NCI-H1436 (cell line): Measurements from ENCODE around the gene PCK2.

ENCODE experiments used
- DNase-seq: peaks from one replicate; lab custom pipeline; 2025; lab: John Stamatoyannopoulos, UW

PCK2 gene

GRCh38 chr14:24137529-24138395, 43.7 kb downstream of the PCK2 start:
- no peak for DNase-seq

- no peak for DNase-seq
Measured at GRCh38 chr14:24138396-24139271, 44.5 kb downstream of the PCK2 start.

- no peak for DNase-seq
Measured at GRCh38 chr14:24139272-24139934, 45.3 kb downstream of the PCK2 start.

DNA sequence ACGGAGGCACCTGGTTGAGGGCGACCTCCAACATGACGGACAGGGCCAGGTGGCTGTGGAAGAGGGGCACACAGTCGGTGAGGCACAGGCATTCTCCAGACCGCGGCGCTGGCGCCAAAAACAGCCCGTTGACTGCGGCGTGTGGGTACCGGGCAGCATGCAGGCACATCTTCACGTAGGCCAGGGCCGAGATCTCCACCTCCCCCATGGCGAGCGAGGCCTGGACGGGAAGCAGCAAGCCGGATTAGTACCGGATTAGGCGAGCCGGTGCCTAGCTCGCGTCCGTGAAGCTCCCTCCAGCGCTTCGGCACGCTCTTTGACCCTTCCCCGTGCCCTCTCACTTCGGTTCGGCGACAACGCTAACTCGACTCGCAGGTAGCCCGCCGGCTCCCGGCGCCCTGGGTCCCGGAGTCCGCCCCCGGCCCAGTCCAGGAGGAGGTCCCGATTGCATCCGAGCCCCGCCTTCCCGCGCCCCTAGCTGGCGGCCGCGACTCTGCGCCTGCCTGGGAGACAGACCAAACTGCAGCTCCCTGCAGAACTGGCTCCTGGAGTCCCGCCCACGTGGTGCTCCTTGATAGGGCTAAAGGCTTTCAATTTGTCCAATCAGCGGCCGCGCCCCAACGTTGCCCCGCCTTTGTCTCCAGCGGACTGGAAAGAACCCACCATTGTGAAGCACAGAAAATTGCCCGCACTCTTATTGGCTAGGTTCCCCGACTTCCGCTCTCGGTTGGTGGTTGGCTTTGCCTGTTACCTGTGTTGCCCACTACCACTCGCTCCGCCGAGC, 47.2 kb downstream of the PCK2 start, which contains the start of gene EMC9:
EMC9 (minus strand) TSS at position 495 of the 784 bp plus-strand sequence; CDS start at position 208, 287 bp downstream.
- peak; percentile 99 for DNase-seq

GRCh38 chr14:24143511-24143910, 49.4 kb downstream of the PCK2 start:
- DNase-seq = no peak

GRCh38 chr14:24144451-24144850, 50.3 kb downstream of the PCK2 start:
- DNase-seq = no peak

DNA sequence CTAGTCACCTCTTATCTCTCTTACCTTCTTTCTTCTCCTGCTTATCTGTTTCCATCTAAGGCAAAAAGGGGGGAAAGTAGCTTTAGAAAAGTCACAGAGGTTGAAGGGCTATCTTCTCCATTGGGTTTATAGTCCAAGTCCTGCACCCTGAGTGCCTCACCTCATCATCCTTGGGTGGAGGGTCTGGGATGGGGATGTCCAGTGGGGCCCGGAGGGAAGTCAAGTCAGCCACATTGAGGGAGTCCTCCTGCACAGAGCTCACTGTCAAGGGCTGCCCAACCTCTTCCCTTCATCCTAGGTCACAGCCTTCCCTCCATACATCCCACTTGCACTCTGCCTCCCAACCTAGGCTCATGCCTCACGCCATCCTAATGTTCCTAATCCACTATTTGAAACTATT, 51.1 kb downstream of the PCK2 start:
- DNase-seq = no peak

DNA sequence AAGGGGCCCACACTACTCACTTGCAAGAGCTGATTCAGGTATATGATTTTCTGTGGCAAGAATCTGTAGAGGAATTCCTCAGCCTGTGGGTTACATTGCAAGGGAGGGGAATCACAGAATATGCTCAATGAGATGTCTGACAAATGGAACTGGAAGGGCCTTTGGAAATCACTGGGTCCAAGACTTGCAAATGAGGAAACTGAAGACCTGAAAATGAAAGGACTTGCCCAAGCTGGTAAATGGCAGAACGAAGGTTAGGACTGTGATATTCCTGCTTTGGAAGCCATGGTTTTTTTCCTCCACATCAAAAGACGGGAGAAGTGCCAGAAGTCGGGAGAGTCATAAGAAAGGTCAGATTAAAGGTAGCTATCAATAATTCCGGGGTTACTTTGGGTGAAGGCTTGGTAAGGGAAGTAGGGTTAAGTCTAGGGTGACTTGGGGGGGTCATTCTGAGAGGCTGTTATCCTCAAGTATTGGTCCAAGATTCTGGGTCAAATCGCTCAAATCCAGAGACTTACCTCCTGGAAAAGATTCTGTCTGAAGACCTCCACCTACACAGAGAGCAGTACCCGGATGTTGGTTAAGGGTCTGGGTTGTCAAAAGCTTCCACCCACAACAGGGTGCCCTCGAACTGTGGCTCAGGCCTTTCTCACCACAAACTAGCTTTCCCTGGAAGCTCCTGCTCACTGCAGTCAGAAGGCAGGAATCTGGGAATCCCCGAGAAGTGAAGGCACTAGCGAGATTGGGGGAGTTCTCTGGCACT, 51.8 kb downstream of the PCK2 start:
- no peak for DNase-seq

GRCh38 chr14:24146453-24146977, 52.4 kb downstream of the PCK2 start, which contains the start of gene PSME2:
Gene PSME2, minus strand, starts transcription at chr14:24146610. Its CDS starts 29 bp downstream, at chr14:24146581.
- DNase-seq = peak; percentile 96

- peak; percentile 98 for DNase-seq
Measured at GRCh38 chr14:24146978-24147760, 53.1 kb downstream of the PCK2 start, which contains the start of gene RNF31. Gene RNF31, plus strand, starts transcription at chr14:24147498. Its CDS starts 201 bp downstream, at chr14:24147699.

DNA sequence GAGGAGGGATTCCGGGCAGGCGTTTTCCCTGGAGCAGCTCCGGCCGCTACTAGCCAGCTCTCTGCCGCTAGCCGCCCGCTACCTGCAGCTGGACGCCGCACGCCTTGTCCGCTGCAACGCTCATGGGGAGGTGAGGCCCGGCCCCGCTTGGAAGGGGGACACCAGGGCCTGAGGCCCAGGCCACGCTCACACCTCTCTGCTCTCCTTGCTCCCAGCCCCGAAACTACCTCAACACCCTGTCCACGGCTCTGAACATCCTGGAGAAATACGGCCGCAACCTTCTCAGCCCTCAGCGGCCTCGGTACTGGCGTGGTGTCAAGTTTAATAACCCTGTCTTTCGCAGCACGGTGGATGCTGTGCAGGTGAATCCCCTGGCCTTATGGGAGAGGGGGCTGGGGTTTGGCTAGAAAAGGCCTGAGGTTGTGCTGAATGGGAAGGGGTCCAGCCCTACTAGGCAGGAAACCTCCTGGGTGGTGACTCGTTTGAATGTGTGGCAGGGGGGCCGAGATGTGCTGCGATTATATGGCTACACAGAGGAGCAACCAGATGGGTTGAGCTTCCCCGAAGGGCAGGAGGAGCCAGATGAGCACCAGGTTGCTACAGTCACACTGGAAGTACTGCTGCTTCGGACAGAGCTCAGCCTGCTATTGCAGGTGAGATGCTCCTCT, 53.8 kb downstream of the PCK2 start:
- no peak for DNase-seq

- DNase-seq = no peak
Measured at GRCh38 chr14:24149302-24149969, 55.3 kb downstream of the PCK2 start.

DNA sequence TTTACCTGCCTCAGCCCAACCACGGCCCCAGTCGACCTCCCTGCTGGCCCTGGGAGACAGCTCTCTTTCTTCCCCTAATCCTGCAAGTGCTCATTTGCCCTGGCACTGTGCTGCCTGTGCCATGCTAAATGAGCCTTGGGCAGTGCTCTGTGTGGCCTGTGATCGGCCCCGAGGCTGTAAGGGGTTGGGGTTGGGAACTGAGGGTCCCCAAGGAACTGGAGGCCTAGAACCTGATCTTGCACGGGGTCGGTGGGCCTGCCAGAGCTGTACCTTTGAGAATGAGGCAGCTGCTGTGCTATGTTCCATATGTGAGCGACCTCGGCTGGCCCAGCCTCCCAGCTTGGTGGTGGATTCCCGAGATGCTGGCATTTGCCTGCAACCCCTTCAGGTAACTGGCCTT, 56.0 kb downstream of the PCK2 start:
- no peak for DNase-seq

DNA sequence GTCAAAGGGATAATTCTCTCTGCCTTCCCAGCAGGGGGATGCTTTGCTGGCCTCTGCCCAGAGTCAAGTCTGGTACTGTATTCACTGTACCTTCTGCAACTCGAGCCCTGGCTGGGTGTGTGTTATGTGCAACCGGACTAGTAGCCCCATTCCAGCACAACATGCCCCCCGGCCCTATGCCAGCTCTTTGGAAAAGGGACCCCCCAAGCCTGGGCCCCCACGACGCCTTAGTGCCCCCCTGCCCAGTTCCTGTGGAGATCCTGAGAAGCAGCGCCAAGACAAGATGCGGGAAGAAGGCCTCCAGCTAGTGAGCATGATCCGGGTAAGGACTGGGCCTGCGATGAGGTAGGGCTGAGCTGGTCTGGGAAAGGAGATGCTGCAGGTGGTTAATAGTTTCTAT, 56.5 kb downstream of the PCK2 start:
- DNase-seq = no peak

DNA sequence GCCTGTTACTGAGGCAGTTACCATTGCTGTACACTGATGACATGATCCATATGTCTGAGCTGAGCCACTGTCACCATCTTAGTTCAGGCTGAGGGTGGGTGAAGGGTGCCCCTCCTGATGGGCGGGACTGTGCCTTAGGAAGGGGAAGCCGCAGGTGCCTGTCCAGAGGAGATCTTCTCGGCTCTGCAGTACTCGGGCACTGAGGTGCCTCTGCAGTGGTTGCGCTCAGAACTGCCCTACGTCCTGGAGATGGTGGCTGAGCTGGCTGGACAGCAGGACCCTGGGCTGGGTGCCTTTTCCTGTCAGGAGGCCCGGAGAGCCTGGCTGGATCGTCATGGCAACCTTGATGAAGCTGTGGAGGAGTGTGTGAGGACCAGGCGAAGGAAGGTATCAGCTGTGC, 56.9 kb downstream of the PCK2 start:
- DNase-seq = no peak

DNA sequence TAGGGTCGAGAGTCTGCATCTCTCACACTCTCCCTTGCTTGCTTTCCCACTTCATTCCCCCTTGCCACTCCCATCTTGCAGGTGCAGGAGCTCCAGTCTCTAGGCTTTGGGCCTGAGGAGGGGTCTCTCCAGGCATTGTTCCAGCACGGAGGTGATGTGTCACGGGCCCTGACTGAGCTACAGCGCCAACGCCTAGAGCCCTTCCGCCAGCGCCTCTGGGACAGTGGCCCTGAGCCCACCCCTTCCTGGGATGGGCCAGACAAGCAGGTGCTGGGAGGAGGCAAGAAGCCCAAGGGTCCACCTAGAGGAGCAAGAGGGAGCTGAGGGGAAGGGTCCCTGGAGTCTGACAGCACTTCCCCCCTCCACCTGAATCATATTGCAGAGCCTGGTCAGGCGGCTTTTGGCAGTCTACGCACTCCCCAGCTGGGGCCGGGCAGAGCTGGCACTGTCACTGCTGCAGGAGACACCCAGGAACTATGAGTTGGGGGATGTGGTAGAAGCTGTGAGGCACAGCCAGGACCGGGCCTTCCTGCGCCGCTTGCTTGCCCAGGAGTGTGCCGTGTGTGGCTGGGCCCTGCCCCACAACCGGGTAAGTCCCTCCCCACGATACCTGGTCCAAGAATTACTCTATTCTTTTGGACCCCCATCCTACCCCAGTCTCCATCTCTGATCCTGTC, 57.4 kb downstream of the PCK2 start:
- DNase-seq = no peak
